Measurements from ENCODE around the gene KCNIP2.

KCNIP2 gene

GRCh38 chr10:101781984-101782810 lies 61.4 kb downstream of the KCNIP2 start:
- no peak for DNase-seq

DNA sequence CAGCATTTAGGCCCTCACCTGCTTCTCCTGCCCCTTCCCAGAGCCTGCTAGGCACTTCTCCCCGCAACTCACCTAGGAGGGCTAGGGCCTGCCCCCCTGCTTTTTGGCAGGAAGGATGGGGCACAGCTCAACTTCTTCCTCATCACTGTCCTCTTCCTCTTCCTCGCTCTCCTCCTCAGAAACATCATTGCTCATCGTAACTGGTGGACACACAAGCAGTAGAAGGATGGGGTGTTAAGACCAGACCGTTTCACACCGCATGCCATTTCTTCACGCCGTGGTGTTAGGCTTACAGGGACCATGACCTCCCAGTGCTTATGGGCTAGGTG lies 62.0 kb downstream of the KCNIP2 start:
- DNase-seq: no peak

GRCh38 chr10:101780818-101781654 lies 62.6 kb downstream of the KCNIP2 start:
- DNase-seq: peak; percentile 8

- no peak for DNase-seq
These were observed 63.3 kb downstream of the KCNIP2 start for GRCh38 chr10:101780187-101780817.

- peak; percentile 18 for DNase-seq
These were observed 63.9 kb downstream of the KCNIP2 start for GRCh38 chr10:101779544-101780186.

DNA sequence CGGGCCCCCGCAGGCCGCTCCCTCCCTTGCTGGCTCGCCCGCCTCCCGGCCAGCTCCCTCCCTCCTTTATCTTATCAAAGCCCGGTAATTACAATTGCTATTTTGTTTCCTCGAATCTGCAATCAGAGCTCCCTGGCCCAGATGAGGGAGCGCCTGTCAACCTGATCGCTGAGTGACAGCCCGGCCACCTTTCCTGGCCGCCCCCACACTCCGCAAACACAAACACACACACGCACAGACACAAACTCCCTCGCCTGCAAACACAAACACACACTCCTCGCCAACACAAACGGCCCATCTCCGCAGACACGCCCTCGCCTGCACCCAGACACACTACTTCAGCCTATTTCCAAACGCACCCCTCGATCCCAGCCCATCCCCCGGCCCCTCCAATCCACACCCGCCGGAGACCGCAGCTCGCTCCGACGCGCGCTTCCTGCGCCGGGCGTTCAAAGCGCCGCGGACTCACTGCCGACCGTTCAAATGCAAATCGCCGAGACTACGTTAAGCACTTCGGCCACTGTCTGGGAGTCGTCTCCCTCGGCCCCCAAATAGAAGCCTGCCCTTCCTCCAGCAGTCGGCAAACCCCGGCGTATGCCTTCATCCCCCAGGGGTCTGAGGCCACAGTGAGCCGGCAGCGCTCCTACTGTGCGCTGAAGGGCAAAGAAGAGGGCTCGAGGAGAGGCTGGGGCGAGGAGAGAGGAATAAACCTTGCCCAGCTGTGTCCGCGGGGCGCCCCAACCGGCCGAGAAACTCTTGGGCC lies 64.6 kb downstream of the KCNIP2 start:
- peak; percentile 37 for DNase-seq

DNA sequence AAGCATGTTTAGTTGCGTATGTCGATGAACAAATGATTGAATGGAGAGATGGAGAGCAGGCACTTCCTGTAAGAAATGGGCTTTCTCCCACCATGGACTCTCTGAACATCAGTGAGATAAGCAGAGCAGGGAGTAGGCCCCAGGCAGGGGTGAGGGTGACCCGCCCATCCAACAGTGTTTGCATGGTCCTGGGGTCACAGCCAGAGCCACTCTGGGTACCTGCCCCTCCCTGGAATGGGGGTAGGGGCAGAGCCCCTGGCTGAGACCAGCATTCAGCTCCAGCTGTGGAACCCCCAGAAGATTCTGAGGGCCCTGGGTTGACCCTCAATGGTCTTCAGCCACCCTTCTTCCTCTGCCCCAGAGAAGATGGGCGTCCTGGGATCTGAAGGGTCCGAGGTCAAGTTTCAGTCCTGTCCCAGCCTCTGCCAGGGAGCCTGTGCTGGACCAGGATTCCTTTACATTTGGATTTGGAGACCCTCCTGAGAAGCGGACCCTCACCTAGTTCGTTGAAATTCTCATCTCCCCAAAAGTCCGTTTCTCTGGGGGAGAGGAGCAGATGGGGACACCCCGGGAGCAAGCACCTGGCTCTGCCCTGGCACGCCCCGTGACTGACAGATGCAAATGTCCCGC lies 65.3 kb downstream of the KCNIP2 start:
- DNase-seq: no peak

DNA sequence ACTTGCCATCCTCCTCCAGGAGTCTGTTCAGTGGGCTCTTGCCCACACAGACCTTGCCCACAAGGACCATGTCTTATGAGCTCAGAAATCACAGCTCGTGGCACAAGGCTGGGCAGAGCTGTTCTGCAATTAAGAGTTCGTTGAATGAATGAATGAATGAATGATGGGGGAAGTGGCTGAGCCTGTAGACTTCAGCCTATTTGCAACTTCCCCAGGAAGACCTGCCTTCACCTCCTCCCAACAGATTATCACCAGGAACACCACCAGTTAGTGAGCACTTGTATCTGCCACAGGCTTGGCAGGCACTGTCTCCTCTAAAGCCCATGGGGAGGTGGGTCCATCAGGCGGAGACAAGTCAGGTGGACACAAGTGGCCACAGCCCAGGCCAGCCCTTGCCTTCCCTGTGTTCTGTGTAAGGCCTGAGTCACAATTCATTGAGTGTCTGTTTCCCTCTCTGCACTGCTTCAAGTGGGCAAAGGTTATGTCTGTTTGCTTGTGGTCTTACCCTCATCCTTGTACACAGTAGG lies 65.9 kb downstream of the KCNIP2 start:
- DNase-seq: no peak

GRCh38 chr10:101776161-101776817 lies 67.3 kb downstream of the KCNIP2 start:
- no peak for DNase-seq
